HG03342 (cell line): Measurements from ENCODE around the gene LONP1.
A peak's percentile ranks its signal among the peaks of the same experiment; 100 is the strongest.
"Not testable (repeated sequence)": the region's sequence is repeated elsewhere in the genome, so short reads cannot be mapped to it uniquely, and the experiment has no call there.

Source experiments
- ATAC-seq: cut with Tn5 transposase; IDR thresholded peaks from one replicate; pipeline ENCODE4 v1.9.1; 2021; ENCODE audit warnings: mild to moderate bottlenecking, moderate library complexity; ENCODE audit not compliant: unreplicated experiment

LONP1 gene

GRCh38 chr19:5694167-5694955, 25.6 kb downstream of the LONP1 start:
- no peak for ATAC-seq

- ATAC-seq = no peak
Observed at GRCh38 chr19:5693195-5694166, 26.5 kb downstream of the LONP1 start.

GRCh38 chr19:5692723-5693194, 27.2 kb downstream of the LONP1 start:
- ATAC-seq = no peak

GRCh38 chr19:5691822-5692722, 27.9 kb downstream of the LONP1 start:
- no peak for ATAC-seq

GRCh38 chr19:5690955-5691821, 28.8 kb downstream of the LONP1 start:
- no peak for ATAC-seq

- no peak for ATAC-seq
Observed at GRCh38 chr19:5690125-5690954, 29.6 kb downstream of the LONP1 start, which contains the start of gene RPL36. RPL36 (plus strand) TSS chr19:5690295; CDS start chr19:5690508, 213 bp downstream.

GRCh38 chr19:5688262-5688881, 31.6 kb downstream of the LONP1 start:
- ATAC-seq = not testable (repeated sequence)

- ATAC-seq = no peak
Observed at GRCh38 chr19:5687360-5688198, 32.4 kb downstream of the LONP1 start.

GRCh38 chr19:5686647-5687359, 33.1 kb downstream of the LONP1 start:
- peak; percentile 46 for ATAC-seq

GRCh38 chr19:5686326-5686646, 33.7 kb downstream of the LONP1 start:
- ATAC-seq = no peak

- ATAC-seq = no peak
Observed at GRCh38 chr19:5684694-5685430, 35.1 kb downstream of the LONP1 start.

GRCh38 chr19:5683177-5683886, 36.6 kb downstream of the LONP1 start:
- no peak for ATAC-seq

- ATAC-seq = no peak
Observed at GRCh38 chr19:5682107-5682482, 37.9 kb downstream of the LONP1 start.

- no peak for ATAC-seq
Observed at GRCh38 chr19:5681391-5682106, 38.4 kb downstream of the LONP1 start.
